Measurements from ENCODE around the gene TMEM41A. TPM values are rescaled to one million over a fixed set of nuclear protein-coding genes. Genes with fewer than 3 reads are reported as not detected.
"Not testable (repeated sequence)": the region's sequence is repeated elsewhere in the genome, so short reads cannot be mapped to it uniquely, and the experiment has no call there.

The TMEM41A gene
- total and polyA plus RNA-seq, 10 donors: 5.9 to 37.8 (median 22.9) TPM

GRCh38 chr3:185460719-185461350 is 38.0 kb downstream of the TMEM41A start:
- H3K36me3 ChIP-seq: peaks cover 0 to 4% (median 0%) of the 10 kb centered on the region in 6 donors
- TF ChIP-seq, protein P1, sequence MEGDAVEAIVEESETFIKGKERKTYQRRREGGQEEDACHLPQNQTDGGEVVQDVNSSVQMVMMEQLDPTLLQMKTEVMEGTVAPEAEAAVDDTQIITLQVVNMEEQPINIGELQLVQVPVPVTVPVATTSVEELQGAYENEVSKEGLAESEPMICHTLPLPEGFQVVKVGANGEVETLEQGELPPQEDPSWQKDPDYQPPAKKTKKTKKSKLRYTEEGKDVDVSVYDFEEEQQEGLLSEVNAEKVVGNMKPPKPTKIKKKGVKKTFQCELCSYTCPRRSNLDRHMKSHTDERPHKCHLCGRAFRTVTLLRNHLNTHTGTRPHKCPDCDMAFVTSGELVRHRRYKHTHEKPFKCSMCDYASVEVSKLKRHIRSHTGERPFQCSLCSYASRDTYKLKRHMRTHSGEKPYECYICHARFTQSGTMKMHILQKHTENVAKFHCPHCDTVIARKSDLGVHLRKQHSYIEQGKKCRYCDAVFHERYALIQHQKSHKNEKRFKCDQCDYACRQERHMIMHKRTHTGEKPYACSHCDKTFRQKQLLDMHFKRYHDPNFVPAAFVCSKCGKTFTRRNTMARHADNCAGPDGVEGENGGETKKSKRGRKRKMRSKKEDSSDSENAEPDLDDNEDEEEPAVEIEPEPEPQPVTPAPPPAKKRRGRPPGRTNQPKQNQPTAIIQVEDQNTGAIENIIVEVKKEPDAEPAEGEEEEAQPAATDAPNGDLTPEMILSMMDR (IDR thresholded peaks at IDR 0.05 in 8 of 11, conservative IDR thresholded peaks at IDR 0.05 in 3 of 11): peak in 6 of 11 experiments; percentile 10 to 48 (median 28)
- TF ChIP-seq POLR2A (IDR thresholded peaks at IDR 0.05): no peak
- TF ChIP-seq POLR2AphosphoS5 (IDR thresholded peaks at IDR 0.05): no peak
- no peaks in the 10 kb centered on the region for H3K27me3 ChIP-seq (replicated peaks in 1 of 7)
- no peak for DNase-seq
- H3K9me3 ChIP-seq: no peaks in the 10 kb centered on the region
- intact Hi-C loops (cut with DNase I; ENCODE audit: low total_unique reads): no loop called here
- peaks cover 0 to 2% (median 0%) of the 10 kb centered on the region in 6 donors for H3K4me1 ChIP-seq
- 63 to 69% (median 67%) methylated on average over 6 of the region's 6 CpGs for WGBS, 5 donors
- no peak overlapping the region for H3K4me3 ChIP-seq
- peak overlapping the region in 2 of 8 donors; percentile 7 to 33 for H3K27ac ChIP-seq

- DNase-seq: no peak
- H3K36me3 ChIP-seq: peaks cover 0 to 4% (median 0%) of the 10 kb centered on the region in 6 donors
- intact Hi-C loops (cut with DNase I; ENCODE audit: low total_unique reads): no loop called here
- TF ChIP-seq POLR2AphosphoS5 (IDR thresholded peaks at IDR 0.05): no peak
- TF ChIP-seq POLR2A (IDR thresholded peaks at IDR 0.05): no peak
- TF ChIP-seq, protein P1 (IDR thresholded peaks at IDR 0.05 in 8 of 11, conservative IDR thresholded peaks at IDR 0.05 in 3 of 11): no peak
- no peaks in the 10 kb centered on the region for H3K27me3 ChIP-seq (replicated peaks in 1 of 7)
- H3K4me1 ChIP-seq: no peaks in the 10 kb centered on the region
- no peak overlapping the region for H3K4me3 ChIP-seq
- peak overlapping the region in 2 of 8 donors; percentile 7 to 33 for H3K27ac ChIP-seq
- no peaks in the 10 kb centered on the region for H3K9me3 ChIP-seq
- WGBS, 5 donors: 63 to 84% (median 73%) methylated on average over 5 of the region's 5 CpGs
These were observed 38.5 kb downstream of the TMEM41A start for GRCh38 chr3:185460309-185460708.

DNA sequence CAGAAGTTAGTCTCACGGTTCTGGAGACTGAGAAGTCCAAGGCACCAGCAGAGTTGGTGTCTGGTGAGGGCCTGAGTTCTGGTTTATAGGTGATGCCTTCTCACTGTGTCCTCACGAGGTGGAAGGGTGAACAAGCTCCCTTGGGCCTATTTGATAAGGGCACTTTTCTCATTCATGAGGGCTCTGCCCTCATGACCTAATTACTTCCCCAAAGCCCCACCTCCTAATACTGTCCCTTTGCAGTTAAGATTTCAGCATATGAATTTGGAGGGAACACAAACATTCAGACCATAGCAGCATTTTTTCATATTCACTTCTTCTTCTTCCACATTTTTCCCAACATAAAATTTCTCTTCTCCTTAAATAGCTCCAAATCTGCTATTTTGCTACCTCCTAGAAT is 41.5 kb downstream of the TMEM41A start:
- Histone ChIP-seq H3K27me3 (replicated peaks in 1 of 7) (no peaks in the 10 kb centered on the region), H3K4me1 (no peaks in the 10 kb centered on the region), H3K4me3 (no peak overlapping the region), H3K27ac (no peak overlapping the region), H3K9me3 (no peaks in the 10 kb centered on the region), H3K36me3 (no peaks in the 10 kb centered on the region)
- intact Hi-C loops (cut with DNase I; ENCODE audit: low total_unique reads): no loop called here
- DNase-seq: no peak
- TF ChIP-seq POLR2AphosphoS5 (IDR thresholded peaks at IDR 0.05) (no peak), POLR2A (IDR thresholded peaks at IDR 0.05) (no peak)
- TF ChIP-seq, protein P1 (IDR thresholded peaks at IDR 0.05 in 8 of 11, conservative IDR thresholded peaks at IDR 0.05 in 3 of 11): no peak
- WGBS, 5 donors: 52 to 84% (median 75%) methylated on average over 2 of the region's 2 CpGs

DNA sequence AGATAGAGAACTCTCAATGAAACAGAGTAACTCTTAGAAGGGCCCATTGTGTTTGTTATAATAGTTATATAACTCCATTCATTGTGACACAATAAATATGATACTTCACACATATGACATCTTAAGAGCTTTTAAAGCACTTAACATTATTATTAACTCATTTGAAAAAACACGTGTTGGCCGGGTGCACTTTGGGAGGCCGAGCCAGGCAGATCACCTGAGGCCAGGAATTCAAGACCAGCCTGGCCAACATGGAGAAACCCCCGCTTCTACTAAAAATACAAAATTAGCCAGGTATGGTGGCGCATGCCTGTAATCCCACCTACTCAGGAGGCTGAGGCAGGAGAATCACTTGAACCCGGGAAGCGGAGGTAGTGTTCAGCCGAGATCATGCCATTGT is 47.4 kb downstream of the TMEM41A start:
- intact Hi-C loops (cut with DNase I; ENCODE audit: low total_unique reads); H3K27ac ChIP-seq: not testable (repeated sequence)

More for the DNA sequence above, 47.4 kb downstream of the TMEM41A start:
- not testable (repeated sequence) for H3K36me3 ChIP-seq; DNase-seq; H3K9me3 ChIP-seq; H3K4me3 ChIP-seq; H3K27me3 ChIP-seq (replicated peaks in 1 of 7); H3K4me1 ChIP-seq
- 90 to 95% (median 94%) methylated on average over 8 of the region's 8 CpGs for WGBS, 5 donors
